Measurements from ENCODE around the gene PERM1.
"Not testable (repeated sequence)": the region's sequence is repeated elsewhere in the genome, so short reads cannot be mapped to it uniquely, and the experiment has no call there.

The PERM1 gene, protein sequence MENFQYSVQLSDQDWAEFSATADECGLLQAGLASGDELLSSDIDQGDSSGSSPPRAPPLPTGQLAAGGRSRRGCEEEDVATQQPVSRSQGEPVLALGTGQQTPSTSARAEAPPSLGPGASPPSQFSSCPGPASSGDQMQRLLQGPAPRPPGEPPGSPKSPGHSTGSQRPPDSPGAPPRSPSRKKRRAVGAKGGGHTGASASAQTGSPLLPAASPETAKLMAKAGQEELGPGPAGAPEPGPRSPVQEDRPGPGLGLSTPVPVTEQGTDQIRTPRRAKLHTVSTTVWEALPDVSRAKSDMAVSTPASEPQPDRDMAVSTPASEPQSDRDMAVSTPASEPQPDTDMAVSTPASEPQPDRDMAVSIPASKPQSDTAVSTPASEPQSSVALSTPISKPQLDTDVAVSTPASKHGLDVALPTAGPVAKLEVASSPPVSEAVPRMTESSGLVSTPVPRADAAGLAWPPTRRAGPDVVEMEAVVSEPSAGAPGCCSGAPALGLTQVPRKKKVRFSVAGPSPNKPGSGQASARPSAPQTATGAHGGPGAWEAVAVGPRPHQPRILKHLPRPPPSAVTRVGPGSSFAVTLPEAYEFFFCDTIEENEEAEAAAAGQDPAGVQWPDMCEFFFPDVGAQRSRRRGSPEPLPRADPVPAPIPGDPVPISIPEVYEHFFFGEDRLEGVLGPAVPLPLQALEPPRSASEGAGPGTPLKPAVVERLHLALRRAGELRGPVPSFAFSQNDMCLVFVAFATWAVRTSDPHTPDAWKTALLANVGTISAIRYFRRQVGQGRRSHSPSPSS

DNA sequence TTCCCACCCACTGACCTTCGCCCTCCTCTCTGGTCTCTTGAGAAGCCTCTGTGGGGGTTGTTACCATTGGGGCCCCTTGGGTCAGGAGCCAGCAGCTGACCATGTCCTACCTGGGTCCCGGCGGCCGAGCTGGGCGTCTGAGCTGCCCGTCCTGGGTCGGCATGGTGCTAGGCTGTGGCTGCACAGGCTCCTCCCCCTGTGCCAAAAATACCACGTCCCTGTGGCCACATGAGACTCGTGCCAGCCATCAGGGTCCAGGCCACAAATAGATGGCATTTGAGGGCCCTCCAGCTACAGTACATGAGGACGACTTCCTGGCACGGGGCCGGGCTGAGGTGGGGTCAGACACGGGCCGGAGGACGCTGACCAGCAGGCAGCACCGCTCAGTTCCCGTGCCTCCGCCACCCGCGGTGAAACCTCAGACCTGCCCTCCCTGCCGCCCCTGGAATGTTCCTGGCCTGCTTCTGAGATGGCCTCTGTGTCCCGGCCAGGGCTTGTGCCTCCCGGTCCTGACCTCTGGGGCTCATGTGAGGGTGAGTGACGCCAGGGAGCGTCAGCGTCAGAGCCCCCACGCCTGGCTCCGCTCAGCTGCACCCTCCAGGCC is at the start of gene PERM1:
Gene PERM1 (minus strand): TSS at position 139 of the 604 bp plus-strand sequence. CDS start 1,064 bp downstream, outside the sequence.
- DNase-seq = no peak

DNA sequence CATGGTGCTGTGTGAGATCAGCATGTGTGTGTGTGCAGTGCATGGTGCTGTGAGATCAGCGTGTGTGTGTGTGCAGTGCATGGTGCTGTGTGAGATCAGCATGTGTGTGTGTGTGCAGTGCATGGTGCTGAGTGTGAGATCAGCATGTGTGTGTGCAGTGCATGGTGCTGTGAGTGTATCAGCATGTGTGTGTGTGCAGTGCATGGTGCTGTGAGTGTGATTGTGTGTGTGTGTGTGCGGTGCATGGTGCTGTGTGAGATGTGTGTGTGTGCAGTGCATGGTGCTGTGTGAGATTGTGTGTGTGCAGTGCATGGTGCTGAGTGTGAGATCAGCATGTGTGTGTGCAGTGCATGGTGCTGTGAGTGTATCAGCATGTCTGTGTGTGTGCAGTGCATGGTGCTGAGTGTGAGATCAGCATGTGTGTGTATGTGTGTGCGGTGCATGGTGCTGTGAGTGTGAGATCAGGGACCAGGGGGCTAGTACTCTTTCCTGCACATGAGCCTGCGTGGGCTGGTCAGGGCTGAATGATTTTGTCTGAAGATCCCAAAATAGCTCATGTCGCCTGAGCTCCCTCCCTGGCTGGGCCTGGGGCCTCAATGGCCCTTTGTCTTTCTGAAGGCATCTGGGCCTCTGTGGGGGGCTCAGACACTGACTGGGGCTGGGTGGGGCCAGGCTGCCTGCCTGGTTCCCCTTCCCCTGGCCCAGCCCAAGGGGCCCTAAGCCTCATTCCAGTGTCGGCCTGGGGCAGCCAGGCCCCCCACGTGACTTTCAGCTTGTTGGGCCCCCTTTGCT is 49.2 kb upstream of the PERM1 start:
- DNase-seq = not testable (repeated sequence)

DNA sequence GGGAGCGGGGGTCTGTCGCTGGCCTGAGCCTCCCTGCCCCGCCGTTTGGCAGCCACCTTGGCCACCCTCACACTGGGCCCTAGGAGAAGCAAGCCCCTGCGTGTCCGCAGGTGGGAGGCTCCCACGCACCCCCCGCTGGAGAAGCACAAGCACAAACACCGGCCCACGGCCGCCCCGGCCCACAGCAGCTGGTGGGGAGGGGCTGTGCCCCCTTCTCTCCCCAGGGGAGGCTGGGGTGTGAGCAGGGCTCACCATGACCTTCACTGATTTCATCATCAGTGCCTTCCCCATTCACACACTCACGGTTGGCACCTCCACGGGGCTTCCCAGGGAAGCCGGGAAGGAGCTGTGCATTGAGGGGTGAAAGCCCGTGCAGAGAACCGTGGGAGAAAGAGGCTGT is 45.9 kb upstream of the PERM1 start:
- DNase-seq = no peak

DNA sequence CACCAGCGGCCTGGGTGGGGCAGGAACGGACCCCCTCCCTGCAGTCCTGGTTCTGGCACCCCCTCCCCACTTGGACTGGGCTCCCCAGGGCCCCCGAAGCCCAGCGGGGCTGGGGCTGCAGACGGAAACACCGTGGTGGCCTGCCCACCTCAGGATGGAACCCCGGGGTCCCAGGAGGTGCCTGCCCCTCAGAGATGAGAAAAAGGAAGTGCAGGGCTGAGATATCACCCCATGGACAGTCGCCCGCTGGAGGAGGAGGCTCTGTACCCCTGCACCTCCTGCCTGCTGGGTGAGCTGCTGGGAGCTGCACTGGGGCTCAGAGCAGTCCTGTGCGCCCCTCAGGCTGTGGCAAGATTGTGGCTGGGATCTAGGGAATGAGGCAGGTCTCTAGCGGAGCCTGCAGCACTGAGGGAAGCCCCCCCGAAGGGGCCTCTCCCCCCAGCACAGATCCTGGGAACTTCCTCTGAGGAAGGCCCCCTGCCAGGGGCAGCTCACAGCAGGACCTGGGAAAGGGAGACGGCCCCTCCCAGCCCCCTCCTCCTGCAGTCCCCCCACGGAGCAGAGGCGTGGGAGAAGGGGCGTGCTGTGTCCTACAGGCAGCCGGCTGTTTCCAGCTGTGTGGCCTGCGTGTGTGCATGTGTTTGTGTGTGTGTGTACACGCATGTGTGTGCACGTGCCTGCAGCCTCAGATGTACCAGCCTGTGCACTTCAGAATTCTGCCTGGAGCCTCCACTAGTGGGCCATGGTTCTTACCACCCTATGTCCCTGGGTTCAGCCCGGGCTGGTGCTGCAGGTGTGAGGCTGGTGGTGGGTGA is 44.9 kb upstream of the PERM1 start:
- DNase-seq = no peak

DNA sequence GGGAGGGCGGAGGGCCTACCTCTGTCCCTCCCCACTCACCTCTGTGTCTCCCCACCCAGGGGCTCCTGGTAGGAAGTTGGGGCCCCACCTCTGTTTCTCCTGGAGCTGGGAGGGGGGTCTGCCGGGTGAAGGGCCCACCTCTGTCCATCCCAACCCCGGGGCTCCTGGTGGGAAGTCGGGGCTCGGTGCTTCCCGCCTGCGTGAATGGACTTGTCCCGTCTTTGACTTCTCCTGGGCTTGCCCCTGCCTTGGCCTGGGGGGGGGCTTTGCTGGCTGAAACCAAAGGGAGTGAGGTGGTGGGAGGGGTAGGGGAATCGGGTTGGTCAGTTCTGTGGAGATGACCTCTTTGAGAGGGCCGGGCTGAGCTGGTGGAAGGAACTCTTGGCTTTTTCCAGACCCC is 43.8 kb upstream of the PERM1 start:
- DNase-seq = no peak

DNA sequence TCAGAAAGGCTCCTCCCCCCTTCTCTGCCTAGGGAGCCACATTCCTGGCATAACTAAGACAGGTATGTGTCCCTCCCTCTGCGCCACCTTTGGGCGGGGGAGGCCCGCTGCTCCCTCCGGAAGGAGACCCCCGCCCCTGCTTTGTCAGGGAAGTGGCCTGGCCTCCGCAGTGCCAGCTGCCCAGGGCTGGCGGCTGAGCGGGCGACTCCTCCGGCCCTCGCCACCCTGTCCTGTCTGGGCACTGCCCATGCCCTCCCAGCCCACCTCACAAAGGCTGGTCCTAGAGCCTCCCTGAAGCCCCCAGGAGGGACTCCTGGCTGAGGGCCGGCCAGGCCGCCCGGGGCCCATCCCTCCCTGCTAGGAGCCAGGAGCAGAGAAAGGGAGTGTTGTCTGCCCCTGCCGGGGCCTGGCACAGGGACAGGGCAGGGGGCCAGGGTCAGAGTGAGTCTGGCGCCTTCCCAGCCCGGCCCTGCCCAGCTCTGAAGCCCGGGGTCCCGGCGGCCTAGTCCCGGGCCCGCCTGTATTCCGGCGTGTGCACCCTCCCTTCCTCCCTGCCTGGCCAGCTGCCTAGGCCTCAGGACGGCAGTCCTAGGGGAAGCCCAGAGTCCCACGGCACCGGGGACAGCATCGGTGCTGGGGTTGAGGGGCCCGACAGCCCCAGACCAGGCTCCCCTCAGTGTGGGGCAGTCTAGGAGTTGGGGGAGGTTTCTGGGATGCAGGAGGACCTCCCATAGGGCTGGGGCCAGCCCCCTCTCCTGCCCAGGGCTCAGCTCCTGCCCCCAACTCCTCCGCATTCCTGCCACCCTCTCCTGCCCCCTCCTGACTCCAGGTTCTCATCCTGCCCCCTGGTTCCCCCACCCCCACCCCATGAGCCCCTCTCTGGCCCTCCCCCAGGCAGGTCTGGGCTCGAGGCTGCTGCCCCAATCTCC is 43.1 kb upstream of the PERM1 start:
- no peak for DNase-seq

DNA sequence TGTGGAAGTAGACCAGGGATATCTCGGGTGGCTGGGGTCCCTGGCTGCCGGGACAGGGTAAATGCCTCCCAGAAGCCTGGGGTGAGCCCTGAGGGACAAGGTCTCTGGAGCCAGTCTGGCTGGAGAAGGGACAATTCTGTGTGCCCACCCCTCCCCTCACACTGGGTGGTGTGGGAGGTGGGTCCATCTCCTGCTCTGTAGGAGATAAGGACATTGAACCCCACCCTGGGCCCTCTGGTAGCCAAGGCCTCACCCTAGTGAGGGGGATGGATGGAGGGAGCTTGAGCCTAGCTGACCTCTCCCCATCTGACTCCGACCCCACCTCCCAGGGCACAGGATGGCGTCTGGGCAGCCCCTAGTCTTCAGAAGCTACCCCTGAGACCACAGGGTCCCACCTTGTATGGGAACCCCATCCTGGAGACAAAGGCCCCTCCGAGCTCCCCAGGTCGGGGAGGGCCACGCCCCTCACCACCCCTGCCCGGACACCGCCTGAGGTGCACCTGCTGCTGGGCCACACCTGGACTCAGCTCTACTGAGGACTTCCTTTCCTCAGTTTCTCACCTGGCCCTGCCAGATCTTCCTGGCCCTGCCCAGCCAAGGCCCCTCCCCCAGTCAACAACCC is 42.4 kb upstream of the PERM1 start:
- DNase-seq = no peak

DNA sequence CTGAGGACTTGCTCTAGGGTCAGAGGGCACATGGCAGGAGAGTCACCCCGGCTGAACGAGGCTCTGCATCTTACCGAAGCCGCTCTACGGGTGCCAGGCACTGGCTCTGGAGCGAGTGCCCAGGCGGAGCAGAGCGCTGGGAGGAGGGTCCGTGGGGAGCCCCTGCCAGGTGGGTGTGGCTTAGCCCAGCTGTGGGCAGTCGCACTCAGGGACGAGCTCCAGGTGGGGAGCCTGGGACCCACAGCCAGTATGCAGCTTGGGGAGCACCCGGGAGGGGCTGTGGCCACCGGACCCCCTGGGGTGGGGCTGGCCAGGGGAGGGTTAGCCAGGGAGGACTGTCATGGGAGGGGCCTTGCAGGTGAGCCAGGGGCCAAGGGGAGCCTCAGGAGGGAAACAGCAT is 41.8 kb upstream of the PERM1 start:
- DNase-seq = no peak

DNA sequence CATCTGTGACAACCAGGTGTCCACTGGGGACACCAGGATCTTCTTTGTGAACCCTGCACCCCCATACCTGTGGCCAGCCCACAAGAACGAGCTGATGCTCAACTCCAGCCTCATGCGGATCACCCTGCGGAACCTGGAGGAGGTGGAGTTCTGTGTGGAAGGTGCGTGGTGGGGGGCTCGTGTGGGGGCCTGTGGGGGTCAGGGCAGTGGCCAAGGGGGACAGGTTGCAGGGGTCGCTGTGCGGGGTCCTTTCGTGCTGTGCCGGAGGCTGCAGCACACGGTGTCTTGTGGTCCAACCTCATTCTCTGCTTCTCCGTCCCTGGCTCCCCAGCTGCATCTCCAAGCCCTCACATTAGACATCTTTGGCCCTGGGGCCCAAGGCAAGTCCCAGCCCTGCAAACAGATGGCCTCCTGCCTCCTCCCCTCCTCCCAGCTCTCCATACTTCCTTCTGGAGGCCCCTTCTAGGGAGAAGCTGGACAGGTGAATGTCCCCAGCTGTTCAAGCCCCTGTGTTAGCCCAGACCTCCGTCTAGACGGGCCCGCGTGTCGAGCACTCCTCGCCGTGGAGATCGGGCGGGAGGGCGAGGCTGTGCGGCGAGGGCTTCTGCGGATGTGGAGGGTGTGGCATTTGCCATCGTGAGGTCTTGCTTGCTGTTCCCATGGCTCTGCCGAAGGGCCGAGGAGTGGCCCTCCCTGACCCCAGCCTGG is 40.6 kb upstream of the PERM1 start:
- no peak for DNase-seq

DNA sequence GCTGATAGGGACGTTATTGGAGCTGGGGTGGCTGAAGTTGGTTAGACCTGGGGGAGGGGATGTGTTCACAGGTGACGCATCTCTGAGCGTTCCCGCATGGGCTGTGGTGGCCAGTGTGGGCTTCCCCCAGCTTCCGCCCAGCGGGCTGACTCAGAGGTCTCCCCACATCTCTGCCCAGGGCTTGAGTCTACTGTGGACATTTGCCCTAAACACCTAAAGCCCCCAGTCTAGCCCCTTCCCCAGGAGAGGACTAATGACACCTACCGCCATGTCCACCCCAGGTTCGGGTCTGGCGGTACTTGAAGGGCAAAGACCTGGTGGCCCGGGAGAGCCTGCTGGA is 40.0 kb upstream of the PERM1 start:
- no peak for DNase-seq

DNA sequence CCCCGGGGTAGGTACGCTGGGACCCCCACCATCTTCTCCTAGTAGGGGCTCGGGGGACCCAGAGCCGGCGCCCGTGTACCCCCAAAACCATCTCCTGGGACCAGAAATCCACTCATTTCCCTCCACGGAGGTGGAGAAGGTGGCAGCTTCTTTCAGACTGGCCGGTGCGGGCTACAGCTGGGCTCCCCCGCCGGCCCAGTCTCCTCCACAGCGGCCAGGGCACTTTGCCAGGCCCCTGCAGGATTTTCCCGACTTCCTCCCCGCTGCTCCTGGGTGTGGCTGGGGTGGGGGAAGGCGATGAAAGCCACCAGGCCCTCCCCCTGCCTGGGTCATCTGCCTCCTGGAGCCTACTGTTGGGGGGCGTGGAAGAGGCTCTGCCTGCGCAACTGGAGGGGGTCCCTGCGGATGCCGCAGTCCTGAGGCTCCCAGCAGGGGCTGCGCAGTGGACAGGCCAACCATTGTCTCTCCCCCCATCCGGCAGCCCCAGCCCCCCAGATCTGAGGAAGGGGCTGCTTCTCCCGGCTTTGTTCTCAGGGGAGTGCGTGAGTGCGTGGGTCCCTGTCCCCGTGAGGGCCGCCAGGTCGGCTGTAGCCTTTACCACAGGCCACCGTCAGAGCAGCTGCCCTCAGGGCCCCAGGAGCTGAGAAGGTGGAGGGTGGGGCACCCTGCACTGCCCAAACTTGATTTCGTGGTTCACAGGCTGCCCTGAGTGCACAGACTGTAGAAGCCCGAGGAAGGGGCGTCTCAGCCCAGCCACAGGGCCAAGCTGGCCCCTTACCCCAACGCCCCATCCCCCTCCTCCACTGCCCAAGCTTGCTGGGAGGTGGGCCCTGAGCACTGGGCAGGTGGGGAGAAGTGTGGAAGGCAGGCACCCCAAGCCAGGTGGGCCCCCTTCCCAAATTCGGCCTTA is 39.4 kb upstream of the PERM1 start:
- DNase-seq = no peak

DNA sequence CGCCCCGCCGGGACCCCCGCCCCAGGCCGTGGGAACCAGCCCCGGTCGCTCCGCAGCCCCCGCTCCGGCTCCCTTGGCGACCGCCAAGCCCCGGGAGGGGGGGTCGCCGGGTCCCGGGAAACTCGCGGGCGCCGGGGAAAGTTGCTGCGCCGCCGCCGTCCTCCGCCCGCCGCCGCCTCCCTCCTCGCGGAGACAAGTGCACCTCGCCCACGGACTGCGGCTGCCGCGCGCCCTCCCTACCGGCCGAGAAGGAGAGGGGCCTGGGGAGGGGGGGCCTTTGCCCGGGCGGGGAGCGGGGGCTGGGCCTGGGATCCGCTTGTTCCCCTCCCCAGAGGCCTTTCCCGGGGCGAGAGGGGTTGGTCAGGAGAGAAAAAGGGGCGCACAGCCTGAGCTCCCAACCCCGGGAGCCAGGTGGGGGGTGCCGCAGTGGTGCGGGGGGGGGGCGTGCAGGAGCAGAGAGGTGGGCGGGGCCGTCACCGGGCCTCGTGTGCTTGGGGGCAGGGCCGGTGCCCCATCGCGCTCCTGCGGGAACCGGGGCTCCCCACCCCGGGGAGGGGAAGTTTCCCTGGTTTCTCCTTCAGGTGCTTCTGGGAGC is 38.6 kb upstream of the PERM1 start:
- no peak for DNase-seq

DNA sequence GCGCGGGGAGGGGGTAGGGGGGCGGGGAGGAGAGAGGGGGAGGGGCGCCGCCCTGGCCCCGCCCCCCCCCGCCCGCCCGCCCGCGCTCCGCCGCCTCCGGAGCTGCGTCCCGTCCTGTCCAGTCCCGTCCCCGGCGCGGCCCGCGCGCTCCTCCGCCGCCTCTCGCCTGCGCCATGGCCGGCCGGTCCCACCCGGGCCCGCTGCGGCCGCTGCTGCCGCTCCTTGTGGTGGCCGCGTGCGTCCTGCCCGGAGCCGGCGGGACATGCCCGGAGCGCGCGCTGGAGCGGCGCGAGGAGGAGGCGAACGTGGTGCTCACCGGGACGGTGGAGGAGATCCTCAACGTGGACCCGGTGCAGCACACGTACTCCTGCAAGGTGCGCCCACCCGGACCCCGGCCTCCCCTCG is 38.1 kb upstream of the PERM1 start, which contains the start of gene AGRN:
Gene AGRN (plus strand): TSS at position 121 of the 405 bp plus-strand sequence. CDS start 53 bp downstream, at position 174.
- no peak for DNase-seq

DNA sequence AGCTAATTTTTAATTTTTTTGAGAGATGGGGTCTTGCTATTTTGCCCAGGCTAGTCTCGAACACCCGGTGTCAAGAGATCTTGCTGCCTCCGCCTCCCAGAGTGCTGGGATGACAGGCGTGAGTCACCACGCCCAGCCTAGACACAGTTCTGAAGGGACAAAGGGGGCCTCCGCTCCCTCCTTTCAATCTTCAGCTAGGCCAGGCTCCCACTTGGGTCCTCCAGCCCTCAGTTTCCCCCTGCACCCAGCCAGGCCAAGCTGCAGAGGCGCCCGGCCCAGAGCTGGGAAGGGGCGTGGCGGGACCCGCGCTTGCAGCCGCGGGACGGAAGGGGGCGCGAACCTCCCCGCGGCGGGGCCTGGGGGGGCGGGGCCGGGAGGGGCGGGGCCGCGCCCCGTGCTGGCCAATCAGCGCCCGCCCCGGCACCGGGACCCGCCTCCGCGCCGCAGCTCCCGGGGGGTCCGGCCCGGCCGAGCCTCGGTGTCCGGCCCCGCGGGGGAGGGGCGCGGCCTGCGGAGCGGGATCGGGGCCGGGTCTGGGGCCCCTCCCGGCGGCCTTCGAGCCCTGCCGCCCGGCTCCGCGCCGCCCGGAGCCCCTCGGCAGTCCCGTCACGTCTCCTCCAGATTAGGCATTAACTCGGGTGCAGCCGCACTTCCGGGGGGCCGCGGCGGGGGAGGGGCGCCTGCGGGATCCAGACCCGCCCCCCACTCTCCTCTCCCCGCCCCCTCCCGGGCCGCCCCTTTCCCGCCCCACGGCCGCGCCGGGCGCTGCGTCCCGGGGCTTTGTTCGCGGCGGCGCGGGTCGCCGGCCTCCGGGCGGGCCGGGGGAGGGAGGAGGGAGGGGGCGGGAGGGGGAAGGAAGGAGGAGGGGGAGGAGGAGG is 37.5 kb upstream of the PERM1 start:
- peak; percentile 83 to 86 for DNase-seq

DNA sequence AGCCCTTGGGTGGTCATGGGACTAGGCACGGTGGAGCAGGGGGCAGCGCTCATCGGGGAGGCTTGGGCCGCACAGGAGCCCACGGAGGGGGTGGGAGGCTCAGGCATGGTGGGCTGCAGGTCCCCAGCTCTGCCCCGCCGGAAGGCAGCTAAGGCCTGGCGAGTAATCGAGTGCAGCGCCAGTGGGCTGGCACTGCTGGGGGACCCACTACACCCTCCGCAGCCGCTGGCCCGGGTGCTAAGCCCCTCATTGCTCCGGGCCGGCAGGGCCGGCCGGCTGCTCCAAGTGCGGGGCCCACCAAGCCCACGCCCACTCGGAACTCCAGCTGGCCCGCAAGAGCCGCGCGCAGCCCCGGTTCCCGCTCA is 36.4 kb upstream of the PERM1 start:
- DNase-seq = not testable (repeated sequence)

DNA sequence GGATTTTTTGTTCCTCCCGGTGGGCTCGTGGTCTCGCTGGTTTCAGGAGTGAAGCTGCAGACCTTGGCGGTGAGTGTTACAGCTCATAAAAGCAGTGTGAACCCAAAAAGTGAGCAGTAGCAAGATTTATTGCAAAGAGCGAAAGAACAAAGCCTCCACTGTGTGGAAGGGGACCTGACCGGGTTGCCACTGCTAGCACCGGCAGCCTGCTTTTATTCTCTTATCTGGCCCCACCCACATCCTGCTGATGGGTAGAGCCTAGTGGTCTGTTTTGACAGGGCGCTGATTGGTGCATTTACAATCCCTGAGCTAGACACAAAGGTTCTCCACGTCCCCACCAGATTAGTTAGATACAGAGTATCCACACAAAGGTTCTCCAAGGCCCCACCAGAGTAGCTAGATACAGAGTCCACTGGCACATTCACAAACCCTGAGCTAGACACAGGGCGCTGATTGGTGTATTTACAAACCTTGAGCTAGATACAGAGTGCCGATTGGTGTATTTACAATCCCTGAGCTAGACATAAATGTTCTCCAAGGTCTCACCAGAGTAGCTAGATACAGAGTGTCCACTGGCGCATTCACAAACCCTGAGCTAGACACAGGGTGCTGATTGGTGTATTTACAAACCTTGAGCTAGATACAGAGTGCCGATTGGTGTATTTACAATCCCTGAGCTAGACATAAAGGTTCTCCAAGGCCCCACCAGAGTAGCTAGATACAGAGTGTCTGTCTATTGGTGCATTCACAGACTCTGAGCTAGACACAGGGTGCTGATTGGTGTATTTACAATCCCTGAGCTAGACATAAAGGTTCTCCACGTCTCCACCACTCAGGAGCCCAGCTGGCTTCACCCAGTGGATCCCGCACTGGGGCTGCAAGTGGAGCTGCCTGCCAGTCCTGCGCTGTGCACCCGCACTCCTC is 35.8 kb upstream of the PERM1 start:
- DNase-seq = not testable (repeated sequence)

Data from stimulated activated CD4-positive, alpha-beta T cell treated with anti-CD3 and anti-CD28 coated beads, Interleukin-2, amount 100 ng/mL, for 24 hours (primary cell).